HEK293T (cell line): ENCODE data around the gene CPT1A.

Source experiments
- CTCF ChIA-PET: fragments of 350-600 bp; formaldehyde crosslinking; extraction: SDS; loops from one replicate; lab custom pipeline; 2021; ENCODE audit warnings: antibody characterized with exemption, inconsistent platforms; lab: Yijun Ruan, JAX
- POLR2A ChIA-PET: fragments of 350-600 bp; formaldehyde crosslinking; extraction: SDS; loops from one replicate; lab custom pipeline; 2020; ENCODE audit warnings: antibody characterized with exemption, inconsistent platforms; lab: Yijun Ruan, JAX
- DNase-seq: peaks from one replicate; pipeline ENCODE4 v3.0.0; 2012; ENCODE audit warnings: mixed read lengths; ENCODE audit errors: extremely low spot score
- ARNT ChIP-seq: fragments of 450-650 bp; IDR thresholded peaks from 2 replicates; pipeline ENCODE4 v1.6.1; 2017; ENCODE audit warnings: mild to moderate bottlenecking
- BHLHE40 ChIP-seq: fragments of 450-650 bp; IDR thresholded peaks from 2 replicates; pipeline ENCODE4 v1.6.1; 2016; ENCODE audit warnings: mild to moderate bottlenecking, moderate library complexity, borderline replicate concordance
- CTBP1 ChIP-seq: fragments of 450-650 bp; IDR thresholded peaks from 2 replicates; pipeline ENCODE4 v1.6.1; 2016; ENCODE audit warnings: borderline replicate concordance
- ELF4 ChIP-seq: fragments of 450-650 bp; IDR thresholded peaks from 2 replicates; pipeline ENCODE4 v1.6.1; 2017; ENCODE audit warnings: antibody characterized with exemption
- FOXA1 ChIP-seq: fragments of 450-650 bp; IDR thresholded peaks from 2 replicates; pipeline ENCODE4 v1.6.1; 2016; ENCODE audit warnings: mild to moderate bottlenecking
- FOXK2 ChIP-seq: fragments of 450-650 bp; IDR thresholded peaks from 2 replicates; pipeline ENCODE4 v1.6.1; 2016; ENCODE audit warnings: mild to moderate bottlenecking
- FOXM1 ChIP-seq: fragments of 450-650 bp; IDR thresholded peaks from 2 replicates; pipeline ENCODE4 v1.6.1; 2017; ENCODE audit warnings: mild to moderate bottlenecking, borderline replicate concordance
- HDGF ChIP-seq: fragments of 450-650 bp; IDR thresholded peaks from 2 replicates; pipeline ENCODE4 v1.6.1; 2017; ENCODE audit warnings: antibody characterized with exemption, borderline replicate concordance
- L3MBTL2 ChIP-seq: fragments of 450-650 bp; conservative IDR thresholded peaks from 2 replicates; pipeline ENCODE4 v1.6.1; 2016; ENCODE audit warnings: mild to moderate bottlenecking
- LEF1 ChIP-seq: fragments of 450-650 bp; IDR thresholded peaks from 2 replicates; pipeline ENCODE4 v1.6.1; 2017; ENCODE audit warnings: mild to moderate bottlenecking, borderline replicate concordance
- NFRKB ChIP-seq: fragments of 450-650 bp; IDR thresholded peaks from 2 replicates; pipeline ENCODE4 v1.6.1; 2016; ENCODE audit warnings: mild to moderate bottlenecking, moderate library complexity
- SP1 ChIP-seq: fragments of 450-650 bp; IDR thresholded peaks from 2 replicates; pipeline ENCODE4 v1.6.1; 2017
- SUZ12 ChIP-seq: fragments of 450-650 bp; IDR thresholded peaks from 2 replicates; pipeline ENCODE4 v1.6.1; 2016; ENCODE audit warnings: mild to moderate bottlenecking
- TARDBP ChIP-seq: fragments of 450-650 bp; IDR thresholded peaks from 2 replicates; pipeline ENCODE4 v1.6.1; 2016
- ZNF384 ChIP-seq: fragments of 450-650 bp; IDR thresholded peaks from 2 replicates; pipeline ENCODE4 v1.6.1; 2016
- TF ChIP-seq, protein P1 (sequence below): fragments of 450-650 bp; IDR thresholded peaks from 2 replicates; pipeline ENCODE4 v1.6.1; 2016

Gene CPT1A

DNA sequence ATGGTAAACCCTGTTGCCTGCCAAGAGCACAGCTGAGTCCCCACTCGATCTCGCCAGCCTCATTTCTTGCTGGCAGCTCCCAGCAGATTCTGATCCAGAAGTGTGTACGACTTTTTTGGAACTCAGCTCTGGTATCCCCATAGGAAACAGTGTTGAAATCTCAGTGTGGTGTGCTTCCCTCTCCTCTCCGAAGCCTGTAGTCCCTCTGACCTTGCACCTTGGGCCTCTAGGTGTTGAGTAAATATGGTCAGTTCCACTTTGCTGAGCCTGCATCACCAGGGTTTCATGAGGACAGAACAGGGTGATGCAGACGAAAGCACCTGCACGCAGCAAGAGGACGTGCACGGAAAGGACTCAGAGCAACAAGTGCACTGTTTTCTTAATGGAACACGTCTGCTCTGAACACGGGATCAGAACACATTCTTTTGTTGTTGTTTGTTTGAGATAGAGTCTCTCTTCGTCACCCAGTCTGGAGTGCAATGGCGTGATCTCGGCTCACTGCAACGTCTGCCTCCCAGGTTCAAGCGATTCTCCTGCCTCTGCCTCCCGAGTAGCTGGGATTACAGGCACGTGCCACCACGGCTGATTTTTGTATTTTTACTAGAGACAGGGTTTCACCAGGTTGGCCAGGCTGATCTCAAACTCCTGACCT is 3.8 kb upstream of the CPT1A start:
- POLR2A ChIA-PET = no interaction called here
- DNase-seq = no peak
- CTCF ChIA-PET = no interaction called here
- TF ChIP-seq ZNF384 (no peak), SP1 (no peak), FOXK2 (no peak), FOXA1 (no peak), NFRKB (no peak)

- TF ChIP-seq ZNF384 (no peak), ARNT (no peak), LEF1 (no peak), L3MBTL2 (no peak), FOXK2 (no peak)
- ChIA-PET POLR2A (no interaction called here), CTCF (no interaction called here)
- no peak for DNase-seq
These were observed 3.1 kb upstream of the CPT1A start for GRCh38 chr11:68844801-68845200.

GRCh38 chr11:68844376-68844775 is 2.7 kb upstream of the CPT1A start:
- no peak for DNase-seq
- POLR2A ChIA-PET = no interaction called here
- CTCF ChIA-PET = no interaction called here
- TF ChIP-seq CTBP1 (no peak), SUZ12 (no peak), FOXK2 (no peak), FOXA1 (no peak), HDGF (no peak), LEF1 (no peak), BHLHE40 (no peak), SP1 (no peak), ELF4 (no peak), FOXM1 (no peak)

DNA sequence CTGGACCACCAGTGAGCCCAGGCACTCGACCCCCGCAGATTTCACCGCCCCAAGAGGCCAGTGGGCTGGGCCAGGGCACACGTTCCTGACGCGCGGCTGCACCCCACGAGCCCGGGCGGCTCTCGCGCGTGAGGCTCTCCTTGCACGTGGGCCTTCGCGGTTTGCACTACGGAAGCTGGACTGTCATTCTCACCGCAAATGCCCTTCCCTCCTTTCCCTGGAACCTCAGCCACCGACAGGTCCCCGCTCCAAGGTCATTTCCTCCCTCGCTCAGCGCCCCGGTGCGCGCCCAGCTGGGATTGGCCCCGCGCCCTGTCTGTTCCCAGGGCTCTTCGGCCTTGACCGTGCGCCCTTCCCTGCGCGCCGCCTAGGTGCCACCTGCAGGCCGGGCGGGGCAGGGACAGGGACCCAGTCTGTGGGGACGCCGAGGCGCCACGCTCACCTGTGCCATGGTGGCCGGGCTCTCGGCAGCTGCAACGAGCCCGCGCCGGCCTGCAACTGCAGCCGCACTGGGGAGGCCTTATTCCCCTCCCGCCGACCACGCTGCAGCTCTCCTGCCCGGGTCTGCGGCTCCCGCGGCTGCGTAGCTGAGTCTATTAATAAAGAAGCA is 2.1 kb upstream of the CPT1A start:
- ChIA-PET POLR2A (interaction anchor here (0.6 kb wide), 1 partner anchor 240 kb away, joined by 3 read pairs; no protein-coding TSS in a partner anchor), CTCF (no interaction called here)
- no peak for TF ChIP-seq ZNF384
- no peak for TF ChIP-seq SP1
- TF ChIP-seq ARNT = no peak
- TF ChIP-seq SUZ12 = no peak
- no peak for TF ChIP-seq FOXM1
- TF ChIP-seq, protein P1, sequence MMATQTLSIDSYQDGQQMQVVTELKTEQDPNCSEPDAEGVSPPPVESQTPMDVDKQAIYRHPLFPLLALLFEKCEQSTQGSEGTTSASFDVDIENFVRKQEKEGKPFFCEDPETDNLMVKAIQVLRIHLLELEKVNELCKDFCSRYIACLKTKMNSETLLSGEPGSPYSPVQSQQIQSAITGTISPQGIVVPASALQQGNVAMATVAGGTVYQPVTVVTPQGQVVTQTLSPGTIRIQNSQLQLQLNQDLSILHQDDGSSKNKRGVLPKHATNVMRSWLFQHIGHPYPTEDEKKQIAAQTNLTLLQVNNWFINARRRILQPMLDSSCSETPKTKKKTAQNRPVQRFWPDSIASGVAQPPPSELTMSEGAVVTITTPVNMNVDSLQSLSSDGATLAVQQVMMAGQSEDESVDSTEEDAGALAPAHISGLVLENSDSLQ = no peak
- no peak for TF ChIP-seq FOXK2
- TF ChIP-seq FOXA1 = no peak
- no peak for TF ChIP-seq BHLHE40
- no peak for TF ChIP-seq CTBP1
- no peak for TF ChIP-seq L3MBTL2
- TF ChIP-seq TARDBP = no peak
- TF ChIP-seq ELF4 = no peak
- no peak for TF ChIP-seq LEF1
- TF ChIP-seq NFRKB = no peak
- DNase-seq = no peak

DNA sequence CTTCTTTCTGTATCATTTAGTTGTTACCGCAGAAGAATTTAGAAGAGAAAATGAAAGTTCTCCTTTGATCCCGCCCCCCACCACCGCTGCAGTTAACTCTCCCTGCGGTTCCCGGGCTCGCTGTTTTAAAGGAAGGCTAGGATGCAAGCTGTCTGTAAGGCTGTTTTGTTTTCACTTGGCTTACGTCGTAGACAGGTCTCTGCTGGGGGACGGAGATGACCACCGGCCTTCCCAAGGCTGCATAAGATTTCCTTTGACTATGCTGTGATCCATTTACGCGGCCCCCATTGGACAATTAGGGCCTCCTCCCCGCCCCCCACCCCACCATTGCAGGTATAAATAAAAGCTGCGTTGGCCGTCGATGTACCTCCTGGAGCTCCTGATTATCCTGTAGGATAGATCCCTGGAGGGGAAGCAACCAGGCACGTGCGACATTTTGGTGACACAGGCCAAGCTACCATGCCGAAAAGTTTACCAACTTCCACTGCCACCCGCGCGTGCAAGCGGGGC is 1.4 kb upstream of the CPT1A start:
- POLR2A ChIA-PET = interaction anchor here (0.6 kb wide), 1 partner anchor 239 kb away, joined by 3 read pairs; no protein-coding TSS in a partner anchor
- no peak for DNase-seq
- TF ChIP-seq BHLHE40 = no peak
- TF ChIP-seq ARNT = no peak
- TF ChIP-seq NFRKB = no peak
- no peak for TF ChIP-seq FOXA1
- TF ChIP-seq L3MBTL2 = no peak
- no peak for TF ChIP-seq SP1
- TF ChIP-seq LEF1 = no peak
- TF ChIP-seq ELF4 = no peak
- no peak for TF ChIP-seq HDGF
- no peak for TF ChIP-seq ZNF384
- TF ChIP-seq FOXK2 = no peak
- TF ChIP-seq, protein P1 = no peak
- TF ChIP-seq TARDBP = no peak
- TF ChIP-seq FOXM1 = no peak
- no peak for TF ChIP-seq SUZ12
- CTCF ChIA-PET = no interaction called here

DNA sequence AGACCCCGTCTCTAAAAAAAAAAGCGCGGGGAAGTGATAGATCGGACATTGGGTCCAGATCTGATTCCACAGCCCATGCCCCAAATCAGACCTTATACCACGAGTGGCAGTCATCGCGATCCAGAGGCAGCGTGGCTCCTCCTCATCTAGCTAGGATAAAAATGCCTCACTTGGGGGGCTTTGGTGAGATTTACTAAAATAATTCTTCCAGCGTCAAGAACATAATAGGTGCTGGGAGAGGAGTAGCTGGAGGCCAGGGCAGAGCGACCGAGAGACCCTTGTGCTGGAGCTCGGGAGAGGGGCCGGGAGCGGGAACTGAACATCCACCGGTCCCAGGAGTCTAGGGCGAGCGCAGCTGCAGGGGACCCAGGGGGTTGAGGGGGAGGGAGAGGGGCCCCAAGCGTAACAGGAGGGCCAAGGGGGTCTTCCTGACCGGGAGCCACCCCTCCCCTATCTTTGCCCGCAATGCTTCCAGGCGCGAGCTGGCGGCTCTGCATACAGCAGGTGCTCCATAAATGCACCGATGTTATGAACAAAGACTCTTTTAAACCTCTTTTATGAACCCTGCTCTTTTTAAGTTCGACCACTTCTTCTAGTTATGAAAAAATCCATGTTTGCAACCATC is 823 bp upstream of the CPT1A start:
- no peak for DNase-seq
- POLR2A ChIA-PET = no interaction called here
- CTCF ChIA-PET = no interaction called here
- TF ChIP-seq FOXK2 (no peak), L3MBTL2 (0 out of 2 replicates have a peak, but pooled peaks have one; percentile 6)
